BE2C (cell line): ENCODE measurements around the gene EPB41L3.

Source experiments
- DNase-seq: peaks from one replicate; pipeline ENCODE4 v3.0.0-alpha.2; 2020
- H3K27me3 ChIP-seq: fragments of 250-450 bp; sonication (Bioruptor Pico); 2 replicates; pipeline ENCODE4 v1.5.1; 2020; ENCODE audit warnings: mild to moderate bottlenecking
- H3K36me3 ChIP-seq: fragments of 250-450 bp; sonication (Bioruptor Pico); 2 replicates; pipeline ENCODE4 v1.5.1; 2020; ENCODE audit warnings: mild to moderate bottlenecking
- H3K4me1 ChIP-seq: fragments of 250-450 bp; sonication (Bioruptor Pico); 2 replicates; pipeline ENCODE4 v1.5.1; 2020
- H3K4me3 ChIP-seq: 2 replicates; pipeline ENCODE4 v1.5.1; 2011; ENCODE audit warnings: low read depth, low read length
- H3K9me3 ChIP-seq: fragments of 250-450 bp; sonication (Bioruptor Pico); 2 replicates; pipeline ENCODE4 v1.5.1; 2020
- TF ChIP-seq, protein P1 (sequence below): IDR thresholded peaks from 2 replicates; pipeline ENCODE4 v1.5.1; 2012; ENCODE audit warnings: mild to moderate bottlenecking, low read depth, low read length

Gene EPB41L3

DNA sequence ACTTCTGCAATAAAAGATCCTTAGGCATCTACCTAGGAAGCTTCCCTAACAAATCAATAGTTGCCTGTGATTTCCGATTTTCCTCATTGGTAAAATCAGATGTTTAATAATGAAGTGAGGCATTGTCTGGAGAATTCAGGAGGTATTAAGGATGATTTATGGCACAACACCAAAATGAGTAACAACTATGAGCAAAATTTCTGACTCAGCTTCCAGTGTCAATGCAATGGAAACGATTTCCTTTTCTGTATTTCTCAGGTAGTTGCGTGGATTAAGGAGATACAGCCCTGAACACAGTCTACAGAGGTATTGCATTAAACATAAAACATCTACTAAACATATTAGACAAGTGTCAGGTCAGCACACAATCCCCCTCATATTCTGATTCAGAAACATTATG is 99.5 kb downstream of the EPB41L3 start:
- Histone ChIP-seq H3K27me3 (no peaks in the 10 kb centered on the region), H3K4me1 (no peaks in the 10 kb centered on the region), H3K9me3 (no peaks in the 10 kb centered on the region), H3K4me3 (no peak overlapping the region), H3K36me3 (no peaks in the 10 kb centered on the region)
- TF ChIP-seq, protein P1, sequence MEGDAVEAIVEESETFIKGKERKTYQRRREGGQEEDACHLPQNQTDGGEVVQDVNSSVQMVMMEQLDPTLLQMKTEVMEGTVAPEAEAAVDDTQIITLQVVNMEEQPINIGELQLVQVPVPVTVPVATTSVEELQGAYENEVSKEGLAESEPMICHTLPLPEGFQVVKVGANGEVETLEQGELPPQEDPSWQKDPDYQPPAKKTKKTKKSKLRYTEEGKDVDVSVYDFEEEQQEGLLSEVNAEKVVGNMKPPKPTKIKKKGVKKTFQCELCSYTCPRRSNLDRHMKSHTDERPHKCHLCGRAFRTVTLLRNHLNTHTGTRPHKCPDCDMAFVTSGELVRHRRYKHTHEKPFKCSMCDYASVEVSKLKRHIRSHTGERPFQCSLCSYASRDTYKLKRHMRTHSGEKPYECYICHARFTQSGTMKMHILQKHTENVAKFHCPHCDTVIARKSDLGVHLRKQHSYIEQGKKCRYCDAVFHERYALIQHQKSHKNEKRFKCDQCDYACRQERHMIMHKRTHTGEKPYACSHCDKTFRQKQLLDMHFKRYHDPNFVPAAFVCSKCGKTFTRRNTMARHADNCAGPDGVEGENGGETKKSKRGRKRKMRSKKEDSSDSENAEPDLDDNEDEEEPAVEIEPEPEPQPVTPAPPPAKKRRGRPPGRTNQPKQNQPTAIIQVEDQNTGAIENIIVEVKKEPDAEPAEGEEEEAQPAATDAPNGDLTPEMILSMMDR = no peak
- DNase-seq = no peak

DNA sequence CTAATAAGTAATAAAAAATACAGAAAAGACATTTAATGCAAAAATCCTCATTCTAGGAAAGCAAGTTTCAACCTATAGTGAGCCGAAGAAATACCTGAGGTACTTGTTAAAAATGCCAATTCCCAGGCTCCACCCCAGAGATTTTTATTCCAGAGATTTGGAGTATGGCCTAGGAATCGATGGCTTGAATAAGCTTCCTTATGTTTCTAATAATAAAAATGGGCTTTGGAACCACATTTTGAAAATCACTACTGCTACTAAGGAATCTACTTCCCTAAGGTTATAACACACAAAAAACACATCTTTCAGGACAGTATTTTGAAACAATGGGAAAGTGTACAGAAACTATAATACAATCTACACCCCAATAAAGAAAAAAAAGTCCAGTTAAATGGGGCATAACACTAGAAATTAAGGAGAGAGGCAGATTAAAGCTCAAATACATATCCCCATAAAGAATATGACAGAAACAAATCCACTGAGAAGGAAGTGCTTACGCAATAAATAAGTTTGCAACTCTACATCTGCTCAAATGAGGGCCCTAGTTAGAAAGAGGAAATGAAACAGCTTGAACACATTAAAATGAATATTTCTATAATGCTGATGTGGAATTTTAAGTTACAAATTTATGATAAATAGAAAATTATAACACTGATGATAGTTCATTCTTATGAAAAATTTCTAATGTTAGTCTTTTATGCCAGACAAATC is 103.7 kb downstream of the EPB41L3 start:
- no peak for DNase-seq
- H3K4me3 ChIP-seq = no peak overlapping the region

DNA sequence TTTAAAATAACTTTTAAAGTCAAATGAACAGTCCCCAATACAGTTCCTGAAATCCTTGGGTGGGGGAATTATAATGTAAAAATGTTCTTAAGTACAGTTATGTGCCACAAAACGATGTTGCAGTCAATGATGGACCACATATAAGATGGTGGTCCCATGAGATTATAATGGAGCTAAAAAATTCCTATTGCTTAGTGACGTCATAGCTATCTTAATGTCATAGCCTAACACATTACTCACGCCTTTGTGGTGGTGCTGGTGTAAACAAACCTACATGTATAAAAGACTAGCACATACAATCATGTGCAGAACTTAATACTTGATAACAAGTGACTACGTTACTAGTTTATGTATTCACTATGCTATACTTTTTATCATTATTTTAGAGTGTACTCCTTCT is 109.4 kb downstream of the EPB41L3 start:
- DNase-seq = no peak
- no peak overlapping the region for H3K4me3 ChIP-seq
- H3K27me3 ChIP-seq = no peaks in the 10 kb centered on the region
- no peaks in the 10 kb centered on the region for H3K9me3 ChIP-seq
- TF ChIP-seq, protein P1 = no peak
- no peaks in the 10 kb centered on the region for H3K4me1 ChIP-seq
- no peaks in the 10 kb centered on the region for H3K36me3 ChIP-seq

More for the DNA sequence above, 103.7 kb downstream of the EPB41L3 start:
- no peaks in the 10 kb centered on the region for H3K36me3 ChIP-seq
- H3K4me1 ChIP-seq = no peaks in the 10 kb centered on the region
- no peaks in the 10 kb centered on the region for H3K9me3 ChIP-seq
- TF ChIP-seq, protein P1 = no peak
- H3K27me3 ChIP-seq = no peaks in the 10 kb centered on the region

DNA sequence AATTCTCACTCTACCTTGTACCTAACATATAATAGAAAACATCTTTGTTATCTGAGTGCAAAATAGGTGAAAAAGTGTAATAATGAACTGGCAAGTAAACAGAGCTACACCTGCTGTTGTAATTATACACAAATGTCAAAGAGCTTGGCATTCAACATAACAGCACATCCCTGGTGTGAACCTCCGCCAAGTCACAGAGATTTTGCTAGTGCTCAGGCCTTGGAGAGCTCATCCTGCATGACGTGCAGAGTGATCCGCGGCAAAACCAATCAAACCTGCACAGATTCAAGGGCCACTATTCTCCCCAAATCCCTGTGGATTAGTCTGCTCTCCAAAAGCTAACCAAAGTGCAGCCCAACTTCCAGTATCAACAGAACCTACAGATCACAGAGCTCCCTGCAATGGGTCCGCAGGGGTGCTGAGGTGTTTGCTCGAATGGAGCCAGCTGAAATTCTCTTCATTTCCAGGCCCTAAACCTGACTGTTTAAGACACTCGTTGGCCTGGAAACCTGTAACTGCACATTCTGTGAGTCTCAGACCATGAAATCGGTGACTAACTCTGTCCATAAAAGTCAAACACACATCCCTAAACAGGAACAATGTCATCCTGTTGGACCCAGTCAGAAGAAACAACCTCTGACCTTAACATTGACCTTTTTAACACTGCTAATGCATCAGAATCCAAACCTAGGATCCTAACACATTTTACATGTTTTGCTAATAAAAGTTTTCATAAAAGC is 111.8 kb downstream of the EPB41L3 start:
- DNase-seq = no peak
- H3K9me3 ChIP-seq = no peaks in the 10 kb centered on the region
- TF ChIP-seq, protein P1 = no peak
- no peaks in the 10 kb centered on the region for H3K36me3 ChIP-seq
- no peaks in the 10 kb centered on the region for H3K4me1 ChIP-seq
- no peaks in the 10 kb centered on the region for H3K27me3 ChIP-seq
- H3K4me3 ChIP-seq = no peak overlapping the region

DNA sequence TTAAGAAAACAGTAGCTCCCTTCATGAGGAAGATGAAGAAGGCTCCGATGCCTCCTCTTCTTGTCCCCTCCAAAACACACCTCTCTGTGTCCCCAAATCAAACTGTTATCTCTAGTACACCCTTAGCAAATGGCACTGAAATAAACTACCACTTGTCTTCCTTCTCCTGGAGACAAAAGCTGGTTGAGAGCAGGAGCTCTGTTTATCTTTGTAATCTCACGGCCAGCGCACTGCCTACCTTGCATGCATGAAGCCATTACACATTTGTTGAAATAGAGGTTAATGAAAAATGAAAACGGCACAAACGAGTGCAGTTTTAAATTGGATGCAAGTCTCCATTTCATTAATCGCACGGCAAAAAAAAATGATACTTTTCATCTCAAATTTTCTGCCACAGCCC is 113.7 kb downstream of the EPB41L3 start:
- no peaks in the 10 kb centered on the region for H3K9me3 ChIP-seq
- H3K27me3 ChIP-seq = no peaks in the 10 kb centered on the region
- TF ChIP-seq, protein P1 = no peak
- no peaks in the 10 kb centered on the region for H3K4me1 ChIP-seq
- DNase-seq = no peak
- no peak overlapping the region for H3K4me3 ChIP-seq
- H3K36me3 ChIP-seq = no peaks in the 10 kb centered on the region

DNA sequence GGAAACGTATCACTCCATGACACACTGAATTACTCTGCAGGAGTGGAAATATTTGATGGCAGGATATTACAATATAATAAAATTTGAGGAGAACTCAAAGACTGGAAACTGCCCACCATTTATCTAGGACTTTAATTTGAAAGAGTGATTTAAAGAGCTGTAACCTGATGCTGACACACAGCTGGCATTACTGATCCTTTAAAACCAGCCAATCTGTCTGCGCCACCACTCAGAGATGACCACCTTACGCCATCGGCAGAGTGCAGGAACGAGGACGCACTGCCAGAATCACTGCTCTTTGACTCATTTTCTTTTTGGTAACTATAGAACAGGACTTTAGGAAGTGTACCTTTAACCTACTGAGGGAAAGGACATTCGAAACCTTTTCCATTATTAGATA is 114.1 kb downstream of the EPB41L3 start:
- Histone ChIP-seq H3K9me3 (no peaks in the 10 kb centered on the region), H3K4me1 (no peaks in the 10 kb centered on the region), H3K27me3 (no peaks in the 10 kb centered on the region), H3K4me3 (no peak overlapping the region), H3K36me3 (no peaks in the 10 kb centered on the region)
- TF ChIP-seq, protein P1 = no peak
- no peak for DNase-seq
